ENCODE results near the gene OAT.

- no peak for TF ChIP-seq CTCF (conservative IDR thresholded peaks at IDR 0.05; ENCODE audit: low read depth, low read length)
- TF ChIP-seq EZH2 (IDR thresholded peaks at IDR 0.05; ENCODE audit: low read length, unreplicated experiment), result no peak
- no peak for TF ChIP-seq EZH2phosphoT487 (IDR thresholded peaks at IDR 0.05; ENCODE audit: borderline replicate concordance, low read length)
Measured at GRCh38 chr10:124375353-124375614, 43.4 kb downstream of the OAT start.

All from PC-3 (cell line).